Uterus (tissue), 4 donors: ENCODE measurements around the gene RBBP6. TPM values are rescaled to one million over a fixed set of nuclear protein-coding genes. Genes with fewer than 3 reads are reported as not detected.
A peak's percentile ranks its signal among the peaks of the same experiment; 100 is the strongest.

Experiments used
- DNase-seq, 2 donors: peaks; one replicate each; pipeline ENCODE4 v3.0.0-alpha.2; 2019 to 2020
- H3K27ac ChIP-seq, 2 donors: fragments of 200-600 bp; sonication (generic); 1 replicate in 1 of 2; 2 replicates in 1 of 2; pipeline ENCODE4 v1.5.1; 2016 to 2018
- H3K27me3 ChIP-seq, 2 donors: fragments of 200-600 bp; sonication (generic); one replicate each; pipeline ENCODE4 v1.5.1; 2018 to 2019; ENCODE audit warnings: control low read depth in 1 of 2
- H3K36me3 ChIP-seq, 2 donors: fragments of 200-600 bp; sonication (generic); one replicate each; pipeline ENCODE4 v1.5.1; 2019; ENCODE audit warnings: control low read depth in 1 of 2
- H3K4me1 ChIP-seq, 2 donors: fragments of 200-600 bp; sonication (generic); one replicate each; pipeline ENCODE4 v1.5.1; 2018 to 2019; ENCODE audit warnings: control low read depth in 1 of 2
- H3K4me3 ChIP-seq, 2 donors: fragments of 200-600 bp; sonication (generic); 1 replicate in 1 of 2; 2 replicates in 1 of 2; pipeline ENCODE4 v1.5.1; 2018 to 2019; ENCODE audit warnings: mild to moderate bottlenecking in 1 of 2
- H3K9me3 ChIP-seq, 2 donors: fragments of 200-600 bp; sonication (generic); one replicate each; pipeline ENCODE4 v1.5.1; 2019; ENCODE audit warnings: control low read depth in 1 of 2
- POLR2A ChIP-seq, 2 donors: fragments of 450-650 bp; IDR thresholded peaks; one replicate each; pipeline ENCODE4 v1.6.1; 2016; ENCODE audit warnings: antibody characterized with exemption in 2 of 2, mild to moderate bottlenecking in 1 of 2, moderate library complexity in 1 of 2
- intact Hi-C: fragments of 100-400 bp; cut with DNase I; formaldehyde crosslinking; loops from one replicate; pipeline ENCODE4 v1.15.1; 2023; ENCODE audit warnings: low total_unique reads
- total RNA-seq, 4 donors: library from RNA; depleted of rRNA in 3 of 4; stranded (reverse); fragments of >200 nt in 3 of 4; gene quantifications; one replicate each; pipeline versions ENCODE4 v1.1.0 to v1.2.4, GENCODE V29; 2014 to 2023
- TF ChIP-seq, protein P1 (sequence below), 4 experiments: fragments of 200-600 bp in 2 of 4; fragments of 450-650 bp in 2 of 4; sonication (generic) in 2 of 4; IDR thresholded peaks; one replicate each; pipeline ENCODE4 v1.5.1; 2016 to 2019; ENCODE audit warnings: antibody characterized with exemption in 4 of 4, mild to moderate bottlenecking in 2 of 4, moderate library complexity in 1 of 4
- donor health status: DM: yes; HTN: yes; CAD: no.

RBBP6 gene
- total RNA-seq, 4 donors from 2014 or later: 48.7 to 89.1 (median 77.7) TPM

DNA sequence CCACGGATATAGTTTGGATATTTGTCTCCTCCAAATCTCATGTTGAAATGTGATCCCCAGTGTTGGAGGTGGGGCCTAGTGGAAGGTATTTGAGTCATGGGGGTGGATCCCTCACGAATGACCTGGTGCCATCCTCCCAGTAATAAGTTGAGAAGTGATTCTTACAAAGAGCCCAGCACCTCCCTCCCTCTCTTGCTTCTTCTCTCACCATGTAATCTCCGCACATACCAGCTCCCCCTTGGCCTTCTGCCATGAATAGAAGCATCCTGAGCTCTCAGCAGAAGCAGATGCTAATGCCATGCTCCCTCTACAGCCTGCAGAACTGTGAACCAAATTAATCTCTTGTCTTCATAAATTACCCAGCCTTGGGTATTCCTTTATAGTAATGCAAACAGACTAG, 41.9 kb upstream of the RBBP6 start:
- H3K27ac ChIP-seq: no peak overlapping the region
- no peaks in the 10 kb centered on the region for H3K9me3 ChIP-seq
- no peak for DNase-seq
- no peak overlapping the region for H3K4me3 ChIP-seq
- no peaks in the 10 kb centered on the region for H3K27me3 ChIP-seq
- H3K36me3 ChIP-seq: no peaks in the 10 kb centered on the region
- intact Hi-C loops: no loop called here
- TF ChIP-seq, protein P1, sequence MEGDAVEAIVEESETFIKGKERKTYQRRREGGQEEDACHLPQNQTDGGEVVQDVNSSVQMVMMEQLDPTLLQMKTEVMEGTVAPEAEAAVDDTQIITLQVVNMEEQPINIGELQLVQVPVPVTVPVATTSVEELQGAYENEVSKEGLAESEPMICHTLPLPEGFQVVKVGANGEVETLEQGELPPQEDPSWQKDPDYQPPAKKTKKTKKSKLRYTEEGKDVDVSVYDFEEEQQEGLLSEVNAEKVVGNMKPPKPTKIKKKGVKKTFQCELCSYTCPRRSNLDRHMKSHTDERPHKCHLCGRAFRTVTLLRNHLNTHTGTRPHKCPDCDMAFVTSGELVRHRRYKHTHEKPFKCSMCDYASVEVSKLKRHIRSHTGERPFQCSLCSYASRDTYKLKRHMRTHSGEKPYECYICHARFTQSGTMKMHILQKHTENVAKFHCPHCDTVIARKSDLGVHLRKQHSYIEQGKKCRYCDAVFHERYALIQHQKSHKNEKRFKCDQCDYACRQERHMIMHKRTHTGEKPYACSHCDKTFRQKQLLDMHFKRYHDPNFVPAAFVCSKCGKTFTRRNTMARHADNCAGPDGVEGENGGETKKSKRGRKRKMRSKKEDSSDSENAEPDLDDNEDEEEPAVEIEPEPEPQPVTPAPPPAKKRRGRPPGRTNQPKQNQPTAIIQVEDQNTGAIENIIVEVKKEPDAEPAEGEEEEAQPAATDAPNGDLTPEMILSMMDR (IDR thresholded peaks at IDR 0.05): no peak
- no peak for TF ChIP-seq POLR2A (IDR thresholded peaks at IDR 0.05)
- no peaks in the 10 kb centered on the region for H3K4me1 ChIP-seq

DNA sequence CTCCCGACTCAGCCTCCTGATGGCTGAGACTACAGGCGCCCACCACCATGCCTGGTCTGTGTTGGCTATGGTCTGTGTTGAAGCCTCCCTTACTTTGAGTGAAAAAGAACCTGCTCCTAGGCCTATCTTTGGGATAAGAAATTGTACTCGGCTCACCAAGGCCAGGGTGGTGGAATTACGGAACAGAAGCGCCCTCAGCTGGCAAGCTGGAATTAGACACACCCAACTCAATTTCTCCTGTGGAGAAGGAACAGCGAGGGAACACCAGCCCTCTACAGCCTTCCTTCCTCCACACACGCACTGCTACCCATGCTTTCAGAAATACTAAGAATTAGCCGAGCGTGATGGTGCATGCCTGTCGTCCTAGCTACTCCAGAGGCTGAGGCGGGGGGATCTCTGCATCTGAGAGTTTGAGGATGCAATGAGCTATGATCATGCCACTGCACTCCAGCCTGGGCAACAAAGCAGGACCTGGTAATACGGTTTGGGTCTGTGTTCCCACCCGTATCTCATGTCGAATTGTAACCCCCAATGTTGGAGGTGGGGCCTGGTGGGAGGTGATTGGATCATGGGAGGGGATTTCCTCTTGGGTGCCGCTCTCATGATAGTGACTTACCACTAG, 40.1 kb upstream of the RBBP6 start:
- H3K36me3 ChIP-seq: no peaks in the 10 kb centered on the region

DNA sequence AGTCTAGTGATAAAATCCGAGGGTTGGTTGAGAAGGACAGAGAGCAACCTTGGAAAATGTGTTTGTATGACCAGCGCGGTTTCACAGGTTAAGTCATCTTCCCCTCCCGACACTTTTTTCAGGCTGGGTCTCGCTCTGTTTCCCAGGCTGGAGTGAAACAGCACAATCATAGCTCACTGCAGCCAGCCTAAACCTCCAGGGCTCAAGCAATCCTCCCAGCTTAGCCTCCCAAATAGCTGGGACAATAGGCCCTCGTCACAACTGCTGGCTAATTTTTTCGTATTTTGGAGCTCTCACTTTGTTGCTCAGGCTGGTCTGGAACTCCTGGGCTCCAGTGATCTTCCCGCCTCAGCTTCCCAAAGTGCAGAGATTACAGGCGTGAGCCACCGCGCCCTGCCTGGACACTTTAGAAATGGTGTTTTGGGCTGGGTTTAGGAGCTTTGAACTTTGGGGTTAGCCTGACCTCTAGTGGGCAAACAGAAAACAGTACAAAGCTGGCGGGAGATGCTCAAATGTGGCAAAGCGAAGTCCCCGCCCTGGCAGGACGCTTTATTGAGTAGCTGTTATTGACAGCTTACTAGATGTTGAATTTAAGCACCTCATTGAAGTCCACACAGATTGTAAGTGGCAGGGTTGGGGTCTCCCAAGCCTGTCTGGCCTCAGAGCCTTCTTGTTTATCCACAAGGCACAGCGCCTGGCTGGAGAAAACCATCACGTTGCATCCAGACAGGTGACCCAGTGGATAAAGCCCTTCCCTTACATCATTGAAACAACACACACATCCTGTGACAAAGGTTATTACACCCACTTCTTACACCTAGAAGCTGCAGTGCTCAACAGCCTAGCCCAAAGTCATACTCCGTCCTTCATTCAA, 34.7 kb upstream of the RBBP6 start:
- intact Hi-C loops: no loop called here
- Histone ChIP-seq H3K9me3 (no peaks in the 10 kb centered on the region), H3K36me3 (no peaks in the 10 kb centered on the region), H3K27me3 (no peaks in the 10 kb centered on the region), H3K27ac (no peak overlapping the region), H3K4me1 (no peaks in the 10 kb centered on the region), H3K4me3 (no peak overlapping the region)
- DNase-seq: peak; percentile 25 to 29
- TF ChIP-seq, protein P1 (IDR thresholded peaks at IDR 0.05): peak; percentile 56 to 70 (median 66)
- TF ChIP-seq POLR2A (IDR thresholded peaks at IDR 0.05): no peak

More for the DNA sequence above, 40.1 kb upstream of the RBBP6 start:
- TF ChIP-seq, protein P1 (IDR thresholded peaks at IDR 0.05): no peak
- no peak for TF ChIP-seq POLR2A (IDR thresholded peaks at IDR 0.05)
- intact Hi-C loops: no loop called here
- no peaks in the 10 kb centered on the region for H3K4me1 ChIP-seq
- H3K4me3 ChIP-seq: no peak overlapping the region
- H3K27ac ChIP-seq: no peak overlapping the region
- no peaks in the 10 kb centered on the region for H3K27me3 ChIP-seq
- DNase-seq: no peak
- H3K9me3 ChIP-seq: no peaks in the 10 kb centered on the region

DNA sequence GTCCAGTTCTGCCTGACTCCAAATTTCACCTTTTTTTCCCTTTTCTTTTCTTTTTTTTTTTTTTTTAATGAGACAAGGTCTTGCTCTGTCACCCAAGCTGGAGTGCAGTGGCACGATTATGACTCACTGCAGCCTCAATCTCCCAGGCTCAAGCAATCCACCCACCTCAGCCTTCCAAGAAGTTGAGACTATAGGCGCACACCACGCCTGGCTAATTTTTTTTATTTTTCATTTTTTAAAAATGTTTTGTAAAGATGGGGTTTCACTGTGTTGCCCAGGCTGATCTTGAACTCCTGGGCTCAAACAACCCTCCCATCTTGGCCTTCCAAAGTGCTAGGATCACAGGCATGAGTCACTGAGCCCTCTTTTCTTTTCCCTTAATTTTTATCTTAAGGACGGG, 33.4 kb upstream of the RBBP6 start:
- no peaks in the 10 kb centered on the region for H3K27me3 ChIP-seq
- no peak for TF ChIP-seq POLR2A (IDR thresholded peaks at IDR 0.05)
- TF ChIP-seq, protein P1 (IDR thresholded peaks at IDR 0.05): no peak
- H3K4me1 ChIP-seq: no peaks in the 10 kb centered on the region
- no peaks in the 10 kb centered on the region for H3K36me3 ChIP-seq
- no peaks in the 10 kb centered on the region for H3K9me3 ChIP-seq
- intact Hi-C loops: no loop called here
- no peak overlapping the region for H3K27ac ChIP-seq
- no peak overlapping the region for H3K4me3 ChIP-seq
- no peak for DNase-seq

DNA sequence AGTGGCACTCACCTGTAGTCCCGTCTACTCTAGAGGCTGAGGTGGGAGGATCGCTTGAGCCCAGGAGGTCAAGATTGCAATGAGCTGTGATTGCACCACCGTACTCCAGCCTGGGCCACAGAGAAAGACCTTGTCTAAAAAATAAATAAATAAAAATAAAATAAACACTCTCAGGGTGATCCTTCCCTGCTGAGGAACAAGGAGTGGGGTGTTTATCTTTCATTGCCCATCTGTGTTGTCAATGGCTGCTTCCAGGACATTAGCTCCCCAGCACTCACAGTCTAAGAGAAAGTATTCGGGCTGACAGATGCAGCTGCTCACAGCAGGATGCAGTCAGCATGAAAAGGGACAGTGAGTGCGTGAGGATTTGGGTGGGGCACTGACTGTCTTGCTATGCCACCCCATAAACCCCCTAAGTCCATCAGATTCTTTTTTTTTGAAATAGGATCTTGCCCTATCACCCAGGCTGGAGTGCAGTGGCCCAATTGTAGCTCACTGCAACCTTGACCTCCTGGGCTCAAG, 31.3 kb upstream of the RBBP6 start:
- Histone ChIP-seq H3K36me3 (no peaks in the 10 kb centered on the region), H3K4me1 (no peaks in the 10 kb centered on the region), H3K9me3 (no peaks in the 10 kb centered on the region), H3K4me3 (no peak overlapping the region), H3K27ac (no peak overlapping the region), H3K27me3 (no peaks in the 10 kb centered on the region)
- no peak for DNase-seq
- intact Hi-C loops: no loop called here
- TF ChIP-seq, protein P1 (IDR thresholded peaks at IDR 0.05): no peak
- no peak for TF ChIP-seq POLR2A (IDR thresholded peaks at IDR 0.05)
